HepG2 (cell line): Measurements from ENCODE around the gene CACNA1G. TPM values are rescaled to one million over a fixed set of nuclear protein-coding genes. Genes with fewer than 3 reads are reported as not detected.

Source experiments
- CHD4 ChIP-seq: fragments of 200-600 bp; sonication (generic); IDR thresholded peaks from 2 replicates; pipeline ENCODE4 v1.7.0; 2017; ENCODE audit warnings: mild to moderate bottlenecking, low read length, borderline replicate concordance
- GPBP1L1 ChIP-seq: sonication (generic); formaldehyde crosslinking; IDR thresholded peaks from 2 replicates; pipeline ENCODE4 v1.5.0; 2020; ENCODE audit warnings: mild to moderate bottlenecking, missing genetic modification reagents
- HMGA1 ChIP-seq: sonication (generic); formaldehyde crosslinking; conservative IDR thresholded peaks from 2 replicates; pipeline ENCODE4 v1.4.0; 2020; ENCODE audit warnings: missing genetic modification reagents
- ISX ChIP-seq: sonication (generic); formaldehyde crosslinking; conservative IDR thresholded peaks from 2 replicates; pipeline ENCODE4 v1.5.0; 2020; ENCODE audit warnings: missing genetic modification reagents
- KDM1A ChIP-seq: IDR thresholded peaks from 2 replicates; pipeline ENCODE4 v1.6.1; 2016; ENCODE audit warnings: missing compliant biosample characterization
- NR2F6 ChIP-seq, 2 experiments: IDR thresholded peaks; 2 replicates each; pipeline ENCODE4 v1.6.1; 2016; ENCODE audit warnings: antibody characterized with exemption in 1 of 2, mild to moderate bottlenecking in 1 of 2
- PRDM15 ChIP-seq: sonication (generic); formaldehyde crosslinking; IDR thresholded peaks from 2 replicates; pipeline ENCODE4 v1.4.0; 2020; ENCODE audit warnings: missing genetic modification reagents
- RELA ChIP-seq: sonication (generic); formaldehyde crosslinking; IDR thresholded peaks from 2 replicates; pipeline ENCODE4 v1.4.0; 2020; ENCODE audit warnings: missing genetic modification reagents
- SMARCC2 ChIP-seq: fragments of 450-650 bp; IDR thresholded peaks from 2 replicates; pipeline ENCODE4 v1.6.1; 2017; ENCODE audit warnings: antibody characterized with exemption, mild to moderate bottlenecking
- TEF ChIP-seq: sonication (generic); formaldehyde crosslinking; IDR thresholded peaks from 2 replicates; pipeline ENCODE4 v1.5.0; 2020; ENCODE audit warnings: missing genetic modification reagents
- ZFP91 ChIP-seq: sonication (generic); formaldehyde crosslinking; IDR thresholded peaks from 2 replicates; pipeline ENCODE4 v1.9.0; 2022; ENCODE audit warnings: missing genetic modification reagents, mild to moderate bottlenecking, borderline replicate concordance
- ZNF17 ChIP-seq: sonication (generic); formaldehyde crosslinking; IDR thresholded peaks from 2 replicates; pipeline ENCODE4 v1.5.0; 2020; ENCODE audit warnings: mild to moderate bottlenecking, missing genetic modification reagents
- ZNF205 ChIP-seq: IDR thresholded peaks from 2 replicates; pipeline ENCODE4 v1.6.1; 2018; ENCODE audit warnings: missing biosample characterization, missing genetic modification reagents
- ZNF253 ChIP-seq: sonication (generic); formaldehyde crosslinking; IDR thresholded peaks from 2 replicates; pipeline ENCODE4 v1.8.0; 2022; ENCODE audit warnings: mild to moderate bottlenecking, missing genetic modification reagents, borderline replicate concordance
- ZNF362 ChIP-seq: sonication (generic); formaldehyde crosslinking; IDR thresholded peaks from 2 replicates; pipeline ENCODE4 v1.4.0; 2020; ENCODE audit warnings: missing genetic modification reagents, mild to moderate bottlenecking, borderline replicate concordance
- ZNF746 ChIP-seq: sonication (generic); formaldehyde crosslinking; IDR thresholded peaks from 2 replicates; pipeline ENCODE4 v1.8.0; 2022; ENCODE audit warnings: mild to moderate bottlenecking, missing genetic modification reagents
- ZNF790 ChIP-seq: sonication (generic); formaldehyde crosslinking; IDR thresholded peaks from 2 replicates; pipeline ENCODE4 v1.8.0; 2022; ENCODE audit warnings: missing genetic modification reagents, mild to moderate bottlenecking, borderline replicate concordance
- ZUFSP ChIP-seq: sonication (generic); formaldehyde crosslinking; IDR thresholded peaks from 2 replicates; pipeline ENCODE4 v1.9.0; 2021; ENCODE audit warnings: missing genetic modification reagents, mild to moderate bottlenecking, borderline replicate concordance
- polyA plus RNA-seq, 8 experiments: library from polyadenylated mRNA; depleted of rRNA in 3 of 8; stranded (reverse) in 7 of 8; unstranded in 1 of 8; fragments of >200 nt; fragmentation: Illumina TruSeq in 4 of 8; extraction: Trizol in 4 of 8; gene quantifications; 2 replicates each; pipeline versions ENCODE4 v1.2.1 to v1.2.3, GENCODE V29; 2011 to 2016; ENCODE audit warnings: low read depth in 4 of 8, missing spikeins in 1 of 8, mixed read lengths in 1 of 8; ENCODE audit not compliant: insufficient read depth in 1 of 8
- total RNA-seq, 5 experiments: library from RNA; depleted of rRNA; stranded (reverse); fragments of >200 nt; fragmentation: Illumina TruSeq; extraction: Trizol; gene quantifications; 2 replicates each; pipeline ENCODE4 v1.2.3, GENCODE V29; 2016; ENCODE audit warnings: low read depth in 1 of 5

The CACNA1G gene
- total and polyA plus RNA-seq, 2 of the 13 experiments (the other 11 are each of a cell fraction or from before 2014, with no cell fraction given), result 0.02 TPM; not detected in 1

GRCh38 chr17:50634915-50635731 lies 74.6 kb downstream of the CACNA1G start (continued):
- no peak for TF ChIP-seq PRDM15 (CRISPR knock-in tag)
- TF ChIP-seq ISX (CRISPR knock-in tag), result no peak
- TF ChIP-seq ZNF362 (CRISPR knock-in tag), result 0 out of 2 replicates have a peak, but pooled peaks have one; percentile 31
- no peak for TF ChIP-seq ZNF746 (CRISPR knock-in tag)
- no peak for TF ChIP-seq RELA (CRISPR knock-in tag)
- TF ChIP-seq ZFP91 (CRISPR knock-in tag), result peak; percentile 60; the same call in 1 of the 2 replicates
- TF ChIP-seq GPBP1L1 (CRISPR knock-in tag), result no peak
- no peak for TF ChIP-seq HMGA1
- TF ChIP-seq SMARCC2, result no peak
- TF ChIP-seq ZNF253 (CRISPR knock-in tag), result peak; percentile 91; the same call in 1 of the 2 replicates
- no peak for TF ChIP-seq ZNF17
- TF ChIP-seq TEF, result no peak; the same call in 1 of the 2 replicates
- no peak for TF ChIP-seq ZNF790 (CRISPR knock-in tag)
- no peak for TF ChIP-seq ZNF205 (CRISPR knock-in tag)
- no peak for TF ChIP-seq ZUFSP (CRISPR knock-in tag)
- no peak for TF ChIP-seq CHD4
- TF ChIP-seq KDM1A (CRISPR knock-in tag), result no peak; the same call in 1 of the 2 replicates
- TF ChIP-seq NR2F6 (IDR thresholded peaks at IDR 0.05), result no peak
- TF ChIP-seq NR2F6 (CRISPR knock-in tag; IDR thresholded peaks at IDR 0.05), result no peak
